Kidney epithelial cell (primary cell): ENCODE measurements around the gene EFNB3. TPM values are rescaled to one million over a fixed set of nuclear protein-coding genes. Genes with fewer than 3 reads are reported as not detected.

Source experiments
- DNase-seq: peaks from one replicate; pipeline ENCODE4 v3.0.0-alpha.2; 2010; ENCODE audit warnings: low read depth
- H3K27me3 ChIP-seq: 2 replicates; pipeline ENCODE4 v1.6.0; 2011; ENCODE audit warnings: low read length; ENCODE audit not compliant: control insufficient read depth, insufficient read depth
- H3K36me3 ChIP-seq: 2 replicates; pipeline ENCODE4 v1.5.1; 2011; ENCODE audit warnings: low read length; ENCODE audit not compliant: control insufficient read depth, insufficient read depth
- H3K4me3 ChIP-seq: 2 replicates; pipeline ENCODE4 v1.5.1; 2011; ENCODE audit warnings: low read depth, mild to moderate bottlenecking, control low read depth, low read length
- CTCF ChIP-seq: IDR thresholded peaks from 2 replicates; pipeline ENCODE4 v1.5.1; 2011; ENCODE audit warnings: mild to moderate bottlenecking, moderate library complexity, low read length, control low read depth, inconsistent platforms; ENCODE audit not compliant: insufficient read depth, poor library complexity, severe bottlenecking
- total RNA-seq: library from RNA; depleted of rRNA; stranded (reverse); fragments of >200 nt; gene quantifications from 2 replicates; pipeline ENCODE4 v1.2.3, GENCODE V29; 2015

Gene EFNB3
- total RNA-seq, 1 donor from 2014 or later: 4.7 TPM

GRCh38 chr17:7720125-7720524 lies 15.1 kb downstream of the EFNB3 start:
- no peak for DNase-seq
- Histone ChIP-seq H3K4me3 (no peak overlapping the region), H3K36me3 (no peaks in the 10 kb centered on the region), H3K27me3 (peaks cover 20% of the 10 kb centered on the region)
- TF ChIP-seq CTCF: no peak

GRCh38 chr17:7721612-7722011 lies 16.6 kb downstream of the EFNB3 start:
- no peaks in the 10 kb centered on the region for H3K36me3 ChIP-seq
- peaks cover 20% of the 10 kb centered on the region for H3K27me3 ChIP-seq
- TF ChIP-seq CTCF: no peak
- no peak for DNase-seq
- H3K4me3 ChIP-seq: no peak overlapping the region

GRCh38 chr17:7727886-7728285 lies 22.9 kb downstream of the EFNB3 start:
- no peak for TF ChIP-seq CTCF
- H3K27me3 ChIP-seq: peaks cover 2% of the 10 kb centered on the region
- H3K36me3 ChIP-seq: no peaks in the 10 kb centered on the region
- no peak for DNase-seq
- no peak overlapping the region for H3K4me3 ChIP-seq

- no peak for TF ChIP-seq CTCF
- Histone ChIP-seq H3K36me3 (no peaks in the 10 kb centered on the region), H3K27me3 (no peaks in the 10 kb centered on the region), H3K4me3 (no peak overlapping the region)
- no peak for DNase-seq
Observed at GRCh38 chr17:7729816-7730215, 24.8 kb downstream of the EFNB3 start.

- DNase-seq: no peak
- Histone ChIP-seq H3K36me3 (no peaks in the 10 kb centered on the region), H3K4me3 (no peak overlapping the region), H3K27me3 (peaks cover 9% of the 10 kb centered on the region)
- no peak for TF ChIP-seq CTCF
Observed at GRCh38 chr17:7732981-7733539, 28.1 kb downstream of the EFNB3 start.

GRCh38 chr17:7737601-7738000 lies 32.6 kb downstream of the EFNB3 start:
- DNase-seq: no peak
- H3K27me3 ChIP-seq: peaks cover 22% of the 10 kb centered on the region
- H3K36me3 ChIP-seq: no peaks in the 10 kb centered on the region
- TF ChIP-seq CTCF: no peak
- no peak overlapping the region for H3K4me3 ChIP-seq
